HG03108 (cell line): ENCODE results near the gene CALHM6.

Source experiments
- ATAC-seq: cut with Tn5 transposase; IDR thresholded peaks from one replicate; pipeline ENCODE4 v1.9.1; 2021; ENCODE audit warnings: moderate library complexity; ENCODE audit not compliant: unreplicated experiment

The CALHM6 gene

DNA sequence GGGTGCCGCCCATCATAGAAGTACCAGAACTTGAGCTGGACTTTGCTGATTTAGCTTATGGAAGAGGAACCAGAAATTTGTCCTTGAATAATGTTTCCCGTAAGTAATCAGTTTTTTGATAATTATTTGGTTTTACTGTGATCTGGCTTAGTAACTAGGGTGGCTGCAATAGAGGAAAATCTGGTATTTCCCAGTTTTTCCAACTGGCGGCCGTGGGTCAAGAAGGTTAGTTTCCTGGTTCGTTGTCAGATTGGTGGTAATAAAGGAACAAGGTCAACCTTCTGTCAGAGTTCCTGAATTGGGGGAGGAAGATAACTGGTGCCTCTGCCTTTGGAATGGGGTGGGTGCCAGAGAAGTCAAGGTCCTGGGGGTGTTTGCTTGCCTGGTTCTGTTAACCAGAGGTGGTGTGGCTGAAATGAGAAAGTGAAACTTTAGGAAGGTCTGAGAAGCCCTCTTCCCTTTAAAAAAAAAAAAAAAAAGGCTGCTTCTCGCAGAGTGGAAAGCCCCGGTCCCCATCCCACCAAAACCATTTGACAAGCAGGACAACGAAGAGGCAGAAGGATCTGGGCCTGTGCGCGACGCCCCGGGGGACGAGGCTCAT lies at the start of gene CALHM6:
Gene CALHM6 (plus strand): TSS at position 45 of the 601 bp plus-strand sequence. CDS start 555 bp downstream, at position 600.
- ATAC-seq, result no peak

DNA sequence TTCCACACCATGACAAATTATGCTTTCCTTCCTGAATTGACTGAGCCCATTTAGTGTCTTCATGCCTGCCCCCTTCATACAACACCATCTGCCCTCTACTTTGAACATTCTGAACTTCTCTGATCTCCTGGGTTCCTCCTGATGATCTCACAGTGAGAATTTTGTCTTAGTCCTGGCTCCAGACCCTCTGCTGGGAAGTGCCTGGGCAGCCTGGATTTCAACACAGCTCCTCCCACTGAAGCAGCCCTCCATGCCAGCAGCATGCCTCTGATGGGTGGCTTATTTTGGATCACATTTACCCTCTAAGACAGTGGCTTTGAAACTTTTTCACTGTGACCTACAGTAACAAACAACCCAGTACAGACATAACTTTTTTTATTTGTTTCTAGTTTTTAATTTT lies 48.9 kb upstream of the CALHM6 start:
- ATAC-seq, result no peak

DNA sequence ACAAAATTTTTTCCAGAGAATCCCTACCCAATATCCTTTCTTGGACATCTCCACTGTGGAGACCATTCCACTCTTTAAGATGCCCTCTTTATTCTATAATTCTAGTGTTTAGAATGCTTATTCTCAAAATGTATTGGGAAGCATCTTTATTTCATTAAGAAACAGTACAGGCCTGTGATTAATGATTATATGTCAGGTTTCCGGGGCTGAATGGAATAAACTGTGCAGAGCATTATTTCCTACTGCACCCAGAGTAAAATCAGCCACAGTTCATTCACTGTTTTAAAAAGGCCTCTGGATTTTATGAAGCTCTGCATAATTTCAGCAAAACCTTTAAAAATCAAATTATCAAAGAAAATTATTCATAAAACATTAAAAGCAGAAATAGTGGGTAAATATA lies 47.8 kb upstream of the CALHM6 start:
- no peak for ATAC-seq

DNA sequence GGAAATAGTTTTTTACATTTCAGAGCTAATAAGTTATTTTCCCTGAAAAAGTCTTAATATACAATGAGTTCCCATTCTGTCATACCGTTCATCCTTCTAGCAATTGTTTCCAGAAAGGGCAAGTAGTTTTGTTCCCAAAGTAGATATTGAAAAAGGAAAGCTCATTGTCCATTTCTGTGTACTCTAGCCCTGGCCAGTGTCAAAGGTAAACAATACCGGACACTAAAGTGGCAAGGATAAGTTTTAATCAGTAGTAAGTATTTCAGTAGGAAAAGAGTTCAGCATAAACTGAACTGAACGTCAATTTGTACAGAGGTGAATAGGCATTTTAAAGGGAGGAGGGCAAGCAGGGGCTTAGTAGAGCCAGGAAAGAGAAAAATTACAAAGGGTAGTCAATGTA lies 43.5 kb upstream of the CALHM6 start:
- no peak for ATAC-seq

DNA sequence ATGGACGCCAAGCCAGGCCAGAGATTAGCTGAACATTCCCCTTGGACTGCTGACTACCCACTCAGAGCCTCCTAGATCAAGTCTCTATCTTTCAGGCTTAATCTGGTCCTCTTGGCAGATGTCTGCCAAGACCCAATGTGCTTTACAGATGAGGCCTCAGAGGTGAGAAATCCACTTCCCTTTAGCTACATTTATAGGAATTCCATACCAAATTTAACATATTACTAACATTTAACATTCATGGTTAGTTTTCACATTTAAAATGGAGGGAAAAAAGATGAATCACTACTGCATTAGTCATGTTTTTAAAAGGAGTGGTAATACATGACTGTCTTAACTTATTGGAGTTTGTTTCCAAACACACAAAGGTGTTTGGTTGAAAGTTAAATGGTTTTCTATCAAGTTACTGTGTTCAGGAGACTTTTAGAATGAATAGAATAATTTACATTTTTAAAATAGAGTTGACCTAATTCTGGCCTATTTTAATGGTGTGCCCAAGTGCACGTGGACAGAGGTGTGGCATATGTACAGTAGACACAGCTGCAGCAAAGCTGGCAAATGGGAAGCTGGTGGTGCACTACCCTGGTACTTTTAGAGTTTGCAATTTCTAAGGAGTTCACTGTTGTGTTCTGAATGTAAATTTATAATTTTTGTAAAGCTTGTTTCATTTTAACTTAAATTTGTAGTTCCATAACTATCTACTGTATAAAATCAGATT lies 41.9 kb upstream of the CALHM6 start:
- ATAC-seq, result no peak

DNA sequence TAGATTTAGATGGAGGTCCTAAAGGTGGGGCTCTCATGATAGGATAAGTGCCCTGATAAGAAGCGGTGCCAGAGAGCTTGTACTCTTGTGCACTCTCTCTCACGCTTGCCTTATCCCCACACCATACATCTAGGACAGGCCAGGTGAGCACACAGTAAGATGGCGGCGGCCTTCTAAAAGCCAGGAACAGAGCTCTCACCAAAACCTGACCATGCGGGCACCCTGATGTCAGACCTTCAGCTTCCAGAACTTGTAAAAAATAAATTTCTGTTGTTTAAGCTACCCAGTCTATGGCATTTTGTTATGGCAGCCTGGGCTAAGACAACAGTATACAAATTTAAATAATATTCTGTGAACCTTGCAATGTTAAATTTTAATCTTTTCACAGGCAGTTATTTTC lies 40.8 kb upstream of the CALHM6 start:
- ATAC-seq, result no peak

DNA sequence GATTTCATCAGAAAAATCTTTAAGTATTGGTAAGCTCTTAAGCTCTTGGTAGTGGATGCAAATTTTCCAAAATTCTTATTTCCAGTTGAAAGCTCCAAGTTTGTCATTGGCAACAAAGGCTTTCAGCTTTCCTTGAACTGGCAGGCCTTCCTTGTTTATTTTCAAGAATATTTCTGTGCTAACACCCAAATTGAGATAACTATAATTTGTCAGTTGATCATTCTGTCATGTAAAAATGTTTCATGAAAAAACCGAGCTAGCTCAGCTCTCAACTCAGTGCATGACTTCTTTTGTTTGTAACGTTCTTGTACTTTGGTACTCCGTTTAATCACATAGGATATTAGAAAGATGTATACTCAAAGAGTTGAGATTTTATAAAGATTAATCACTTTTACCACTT lies 38.9 kb upstream of the CALHM6 start:
- no peak for ATAC-seq

DNA sequence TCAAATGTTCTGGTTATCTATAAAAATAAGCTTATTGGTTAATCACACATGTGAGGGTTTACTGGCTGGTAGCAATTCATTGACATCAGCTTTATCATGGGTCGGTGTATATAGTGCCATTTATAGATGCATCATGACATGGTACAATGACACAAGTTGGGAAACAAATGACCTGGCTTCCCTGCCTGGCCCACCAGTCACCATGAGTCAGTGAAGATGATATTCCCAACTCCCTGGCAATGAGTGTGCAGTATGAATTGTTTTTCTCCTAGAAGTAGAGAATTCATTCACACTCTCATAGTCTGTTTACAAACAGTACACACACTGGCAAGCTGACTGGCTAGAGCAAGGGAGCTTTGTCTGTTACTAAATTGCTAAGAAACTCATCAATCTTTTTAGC lies 37.2 kb upstream of the CALHM6 start:
- no peak for ATAC-seq

DNA sequence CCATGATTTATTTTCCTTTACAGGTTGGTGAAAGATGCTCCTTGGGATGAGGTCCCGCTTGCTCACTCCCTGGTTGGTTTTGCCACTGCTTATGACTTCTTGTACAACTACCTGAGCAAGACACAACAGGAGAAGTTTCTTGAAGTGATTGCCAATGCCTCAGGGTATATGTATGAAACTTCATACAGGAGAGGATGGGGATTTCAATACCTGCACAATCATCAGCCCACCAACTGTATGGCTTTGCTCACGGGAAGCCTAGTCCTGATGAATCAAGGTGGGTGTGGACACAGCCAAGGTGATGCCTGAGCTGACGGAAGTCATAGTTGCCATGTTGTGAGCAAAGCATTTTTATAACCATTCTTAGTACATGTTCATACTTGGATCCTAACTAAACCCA lies 34.6 kb upstream of the CALHM6 start:
- no peak for ATAC-seq

DNA sequence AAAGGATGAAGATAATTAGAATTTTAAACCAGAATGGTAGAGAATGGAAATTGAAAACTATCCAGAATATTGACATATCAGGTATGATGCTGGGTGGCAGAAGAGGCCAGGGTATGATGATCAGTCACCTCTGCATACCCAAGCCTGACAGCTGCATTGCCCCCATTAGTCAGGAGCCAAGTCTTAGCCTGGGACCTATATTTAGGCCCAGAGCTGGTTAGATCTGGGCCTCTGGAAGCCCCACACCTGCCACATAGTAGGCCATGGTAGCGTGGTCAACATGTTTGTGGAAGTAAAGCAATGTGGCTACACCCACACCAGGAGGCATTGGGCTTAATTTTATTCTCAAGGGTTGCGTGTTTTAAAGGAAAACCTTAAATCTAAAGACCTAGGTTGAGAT lies 32.1 kb upstream of the CALHM6 start:
- ATAC-seq, result no peak

DNA sequence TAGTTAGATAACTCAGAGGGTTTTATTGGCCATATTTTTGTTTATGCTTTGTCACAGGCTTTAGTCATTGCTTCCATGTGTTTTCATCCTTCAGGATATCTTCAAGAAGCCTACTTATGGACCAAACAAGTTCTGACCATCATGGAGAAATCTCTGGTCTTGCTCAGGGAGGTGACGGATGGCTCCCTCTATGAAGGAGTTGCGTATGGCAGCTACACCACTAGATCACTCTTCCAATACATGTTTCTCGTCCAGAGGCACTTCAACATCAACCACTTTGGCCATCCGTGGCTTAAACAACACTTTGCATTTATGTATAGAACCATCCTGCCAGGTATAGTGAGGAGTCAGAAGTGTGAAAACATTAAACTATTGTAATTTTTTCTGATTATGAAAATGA lies 30.3 kb upstream of the CALHM6 start:
- no peak for ATAC-seq

DNA sequence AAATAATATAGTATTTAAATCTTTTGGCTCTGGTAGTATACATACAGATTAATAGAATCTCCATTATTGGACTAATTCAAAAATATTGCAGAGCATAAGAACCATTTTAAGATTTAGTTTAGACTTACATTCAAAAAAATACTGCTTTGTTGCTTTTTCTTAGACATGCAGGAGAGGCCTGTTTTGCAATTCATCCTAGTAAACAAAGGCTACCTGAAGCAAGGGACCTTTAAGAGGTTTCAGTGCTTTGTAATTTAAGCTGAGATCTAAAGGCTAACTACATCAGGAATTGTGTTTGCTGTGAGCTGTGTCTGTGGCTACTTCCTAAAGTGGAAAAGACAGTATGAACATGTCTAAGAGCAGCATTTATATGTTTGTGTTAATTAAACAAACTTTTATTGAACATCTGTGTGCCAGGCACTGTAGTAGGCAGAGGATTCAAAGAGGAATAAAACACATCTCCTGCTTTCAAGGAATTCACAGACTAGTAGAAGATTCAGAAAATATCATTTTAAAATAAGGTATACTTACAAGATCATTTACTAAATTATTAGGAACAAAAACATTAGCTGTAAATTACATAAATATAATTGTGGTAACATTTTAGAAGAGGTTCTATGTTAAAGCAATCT lies 29.1 kb upstream of the CALHM6 start:
- ATAC-seq, result no peak

DNA sequence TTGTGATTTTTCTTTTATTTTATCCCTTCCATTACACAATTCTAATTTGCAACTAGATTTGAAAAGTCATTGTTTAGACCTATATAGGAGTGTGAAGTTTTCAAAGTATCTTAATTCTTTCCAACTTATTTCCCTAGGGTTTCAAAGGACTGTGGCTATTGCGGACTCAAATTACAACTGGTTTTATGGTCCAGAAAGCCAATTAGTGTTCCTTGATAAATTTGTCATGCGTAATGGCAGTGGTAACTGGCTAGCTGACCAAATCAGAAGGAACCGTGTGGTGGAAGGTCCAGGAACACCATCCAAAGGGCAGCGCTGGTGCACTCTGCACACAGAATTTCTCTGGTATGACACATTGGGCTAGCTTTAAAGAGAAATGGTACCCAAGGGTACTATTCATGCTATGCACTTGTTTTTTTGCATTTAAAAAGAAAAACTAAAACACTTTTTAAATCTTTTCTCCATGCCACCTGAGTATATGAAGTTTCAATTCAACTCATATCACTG lies 27.9 kb upstream of the CALHM6 start:
- ATAC-seq, result no peak

DNA sequence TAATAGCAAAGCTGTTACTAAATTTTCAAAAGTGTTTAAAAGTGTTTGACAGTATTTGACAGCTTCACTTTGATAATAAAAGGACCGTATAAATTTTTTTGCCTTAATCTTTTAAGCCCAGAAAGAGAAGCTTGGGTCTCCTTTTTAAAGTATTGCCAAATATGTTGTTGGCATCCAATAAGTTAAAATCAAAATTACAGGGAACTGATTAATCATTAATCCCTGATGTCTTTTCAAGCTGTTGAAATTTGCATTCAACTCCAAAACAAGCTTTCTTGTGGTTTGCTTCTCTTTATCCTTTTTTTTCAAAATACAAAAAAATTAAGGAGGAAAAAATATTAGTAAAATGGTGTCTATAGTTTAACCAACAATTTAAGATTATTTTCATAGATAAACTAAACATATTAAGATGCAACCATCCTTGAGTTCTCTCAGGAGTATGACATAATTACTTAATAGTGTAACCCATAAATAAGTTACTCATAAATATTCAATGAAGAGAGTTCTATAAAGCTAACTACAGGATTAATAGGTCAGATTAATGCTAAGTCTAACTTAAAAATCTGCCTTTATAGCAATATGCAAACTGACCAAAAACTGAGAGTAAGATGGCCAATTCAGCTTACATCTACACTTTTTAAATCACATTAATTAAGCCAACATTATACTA lies 27.0 kb upstream of the CALHM6 start:
- ATAC-seq, result no peak

DNA sequence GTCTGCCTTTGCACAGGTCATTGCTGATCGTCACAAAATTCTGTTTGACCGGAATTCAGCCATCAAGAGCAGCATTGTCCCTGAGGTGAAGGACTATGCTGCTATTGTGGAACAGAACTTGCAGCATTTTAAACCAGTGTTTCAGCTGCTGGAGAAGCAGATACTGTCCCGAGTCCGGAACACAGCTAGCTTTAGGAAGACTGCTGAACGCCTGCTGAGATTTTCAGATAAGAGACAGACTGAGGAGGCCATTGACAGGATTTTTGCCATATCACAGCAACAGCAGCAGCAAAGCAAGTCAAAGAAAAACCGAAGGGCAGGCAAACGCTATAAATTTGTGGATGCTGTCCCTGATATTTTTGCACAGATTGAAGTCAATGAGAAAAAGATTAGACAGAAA lies 24.6 kb upstream of the CALHM6 start:
- ATAC-seq, result no peak

DNA sequence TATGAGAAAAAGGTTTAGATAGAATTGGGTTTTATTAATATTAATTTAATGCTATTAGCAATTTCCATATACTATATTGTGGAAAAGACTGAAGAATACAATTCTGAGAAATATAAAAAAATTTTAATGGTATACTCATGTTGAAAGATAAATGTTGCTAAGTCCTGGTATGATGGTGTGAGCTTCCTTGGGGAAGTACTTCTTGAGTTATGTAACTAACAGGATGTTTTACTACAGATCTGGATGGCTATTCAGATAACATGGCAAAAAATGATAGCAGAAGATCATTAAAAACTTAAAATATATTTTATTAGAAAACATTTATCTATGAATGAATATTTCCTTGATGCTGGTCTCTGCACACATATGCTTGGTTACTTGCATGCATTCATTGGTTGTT lies 23.5 kb upstream of the CALHM6 start:
- no peak for ATAC-seq

DNA sequence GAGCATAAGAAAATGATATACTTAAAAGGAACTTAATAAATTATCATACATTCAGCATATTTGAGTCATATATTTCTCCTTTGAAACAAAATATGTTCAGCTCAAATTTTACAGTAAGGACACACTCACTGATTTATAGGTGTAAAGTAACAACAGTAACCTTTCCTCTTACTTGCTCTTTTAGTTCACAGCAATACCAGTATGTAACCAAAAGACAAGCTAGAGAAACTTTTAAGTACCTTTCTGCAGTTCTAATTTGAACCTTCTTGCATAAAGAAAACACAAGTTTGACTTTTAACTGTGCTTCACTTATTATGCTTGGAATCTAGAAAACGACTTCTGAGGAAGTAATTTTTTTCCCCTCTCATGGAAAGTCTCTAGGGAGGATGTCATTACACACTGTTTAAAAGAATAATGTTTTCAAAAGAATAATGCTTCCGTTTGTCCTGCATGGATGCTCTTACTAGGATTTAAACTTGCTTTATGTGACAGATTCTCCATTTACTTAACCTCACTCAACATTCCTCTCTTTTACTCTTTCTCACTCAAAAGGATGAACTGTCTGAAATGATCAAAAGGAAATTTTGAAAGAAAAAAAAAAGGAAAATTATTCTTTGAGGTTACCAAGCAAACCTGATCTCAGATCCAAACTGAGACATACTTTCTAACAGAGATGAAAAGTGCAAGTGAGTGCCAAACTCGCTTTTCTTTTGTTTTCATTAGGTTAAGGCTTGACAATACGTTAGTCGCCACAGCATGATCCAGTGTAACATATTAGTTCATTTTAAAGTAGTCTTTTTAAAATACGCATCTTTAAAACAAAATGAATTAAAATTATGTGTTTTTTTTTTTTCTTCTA lies 22.4 kb upstream of the CALHM6 start:
- ATAC-seq, result no peak

DNA sequence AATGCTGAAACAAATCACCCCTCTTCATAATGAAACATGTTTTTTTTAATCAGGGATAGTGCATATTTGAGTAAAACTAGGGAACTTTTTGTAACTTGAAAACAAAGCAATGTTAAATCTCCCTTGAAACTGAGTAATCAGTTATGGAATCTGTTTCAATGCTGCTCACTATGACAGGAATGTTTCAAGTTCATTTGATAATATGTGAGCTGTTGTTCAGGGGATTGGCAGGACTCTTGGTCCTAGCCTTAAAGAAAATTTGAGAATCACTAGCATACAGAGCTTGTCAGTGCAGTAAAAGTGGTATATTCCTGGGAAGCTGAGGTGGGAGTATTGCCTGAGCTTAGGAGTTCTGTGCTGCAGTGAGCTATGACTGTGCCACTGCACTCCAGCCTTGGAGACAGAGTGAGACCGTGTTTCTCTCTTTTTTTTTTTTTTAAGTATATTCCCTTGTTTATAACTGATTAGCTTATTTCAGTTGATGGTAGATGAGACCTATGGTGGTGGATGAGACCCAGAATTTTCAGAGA lies 21.6 kb upstream of the CALHM6 start:
- ATAC-seq, result no peak

DNA sequence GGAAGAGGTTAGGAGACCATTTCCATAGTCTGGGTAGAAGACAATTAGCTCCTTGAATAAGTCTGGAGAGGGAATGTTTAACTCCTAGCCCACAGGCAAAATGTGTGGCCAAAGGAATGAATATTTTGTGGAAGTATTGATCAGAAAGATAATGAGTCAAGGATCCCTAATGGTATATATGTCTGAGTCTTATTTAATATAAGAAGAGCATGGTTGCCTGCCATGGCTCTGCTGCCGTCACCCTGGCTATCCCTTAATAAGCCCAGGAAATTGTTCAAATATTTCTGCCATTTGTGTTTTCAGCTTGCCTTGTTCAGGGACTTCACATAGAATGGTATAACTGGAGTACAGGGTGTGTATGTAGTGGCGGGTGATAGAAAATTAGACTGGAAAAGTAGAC lies 18.1 kb upstream of the CALHM6 start:
- no peak for ATAC-seq

DNA sequence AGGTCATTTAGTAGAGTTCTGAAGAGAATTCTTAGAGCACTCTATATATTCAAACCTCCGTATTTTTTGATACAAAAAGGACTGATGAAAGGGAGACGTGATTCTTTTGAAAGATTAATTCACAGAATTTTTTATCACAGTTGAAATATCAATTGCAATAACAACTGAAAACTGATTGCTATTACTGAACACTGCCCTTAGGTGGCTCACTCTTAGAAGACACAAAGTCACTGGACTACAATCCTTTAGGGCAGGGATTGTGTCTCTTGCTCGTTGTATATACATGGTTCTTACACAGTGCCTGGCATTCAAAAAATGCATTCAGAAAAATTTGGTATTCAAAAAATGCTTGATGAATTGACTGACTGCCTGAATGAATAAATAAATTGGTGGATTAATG lies 17.1 kb upstream of the CALHM6 start:
- ATAC-seq, result no peak

DNA sequence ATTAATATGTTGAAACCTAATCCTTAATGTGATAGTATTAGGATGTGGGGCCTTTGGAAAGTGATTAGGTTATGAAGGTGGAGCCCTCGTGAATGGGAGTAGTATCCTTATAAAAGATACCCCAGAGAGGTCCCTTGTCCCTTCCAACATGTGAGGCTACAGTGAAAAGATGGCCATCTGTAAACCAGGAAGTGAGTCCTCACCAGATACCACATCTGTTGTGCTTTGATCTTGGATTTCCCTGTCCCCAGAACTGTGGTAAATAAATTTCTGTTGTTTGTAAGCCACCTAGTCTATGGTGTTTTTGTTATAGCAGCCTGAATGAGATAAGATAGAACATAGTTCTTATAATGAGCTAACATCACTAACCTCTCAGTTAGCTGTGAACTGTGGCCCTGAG lies 16.6 kb upstream of the CALHM6 start:
- no peak for ATAC-seq
